HepG2 (cell line): ENCODE measurements around the gene SLC28A1. TPM values are rescaled to one million over a fixed set of nuclear protein-coding genes. Genes with fewer than 3 reads are reported as not detected.

ENCODE experiments used
- FUBP1 ChIP-seq: sonication (generic); formaldehyde crosslinking; IDR thresholded peaks from 2 replicates; pipeline ENCODE4 v1.5.1; 2020; ENCODE audit warnings: missing genetic modification reagents, mild to moderate bottlenecking, borderline replicate concordance
- PLRG1 ChIP-seq: fragments of 450-650 bp; conservative IDR thresholded peaks from 2 replicates; pipeline ENCODE4 v1.6.1; 2016
- THAP11 ChIP-seq: IDR thresholded peaks from 2 replicates; pipeline ENCODE4 v1.6.1; 2016; ENCODE audit warnings: missing biosample characterization, missing genetic modification reagents
- ZBTB42 ChIP-seq: sonication (generic); formaldehyde crosslinking; IDR thresholded peaks from 2 replicates; pipeline ENCODE4 v1.5.0; 2020; ENCODE audit warnings: mild to moderate bottlenecking, missing genetic modification reagents
- ZMYM4 ChIP-seq: sonication (generic); formaldehyde crosslinking; IDR thresholded peaks from 2 replicates; pipeline ENCODE4 v1.8.1; 2023; ENCODE audit warnings: mild to moderate bottlenecking, missing genetic modification reagents
- ZNF75D ChIP-seq: sonication (generic); formaldehyde crosslinking; IDR thresholded peaks from 2 replicates; pipeline ENCODE4 v1.8.1; 2023; ENCODE audit warnings: missing genetic modification reagents, mild to moderate bottlenecking, borderline replicate concordance
- ZSCAN20 ChIP-seq: sonication (generic); formaldehyde crosslinking; IDR thresholded peaks from 2 replicates; pipeline ENCODE4 v1.4.0; 2020; ENCODE audit warnings: missing genetic modification reagents, mild to moderate bottlenecking, borderline replicate concordance
- ZSCAN29 ChIP-seq: sonication (generic); formaldehyde crosslinking; conservative IDR thresholded peaks from 2 replicates; pipeline ENCODE4 v1.4.0; 2020; ENCODE audit warnings: mild to moderate bottlenecking, missing genetic modification reagents
- polyA plus RNA-seq, 8 experiments: library from polyadenylated mRNA; depleted of rRNA in 3 of 8; stranded (reverse) in 7 of 8; unstranded in 1 of 8; fragments of >200 nt; fragmentation: Illumina TruSeq in 4 of 8; extraction: Trizol in 4 of 8; gene quantifications; 2 replicates each; pipeline versions ENCODE4 v1.2.1 to v1.2.3, GENCODE V29; 2011 to 2016; ENCODE audit warnings: low read depth in 4 of 8, missing spikeins in 1 of 8, mixed read lengths in 1 of 8; ENCODE audit not compliant: insufficient read depth in 1 of 8
- total RNA-seq, 5 experiments: library from RNA; depleted of rRNA; stranded (reverse); fragments of >200 nt; fragmentation: Illumina TruSeq; extraction: Trizol; gene quantifications; 2 replicates each; pipeline ENCODE4 v1.2.3, GENCODE V29; 2016; ENCODE audit warnings: low read depth in 1 of 5
- TF ChIP-seq, protein P1 (sequence below): sonication (generic); formaldehyde crosslinking; IDR thresholded peaks from 2 replicates; pipeline ENCODE4 v1.8.1; 2023; ENCODE audit warnings: missing genetic modification reagents, mild to moderate bottlenecking, borderline replicate concordance
- TF ChIP-seq, protein P2 (sequence below): sonication (generic); formaldehyde crosslinking; IDR thresholded peaks from 2 replicates; pipeline ENCODE4 v1.8.1; 2023; ENCODE audit warnings: mild to moderate bottlenecking, missing genetic modification reagents
- TF ChIP-seq, protein P3 (sequence below): sonication (generic); formaldehyde crosslinking; IDR thresholded peaks from 2 replicates; pipeline ENCODE4 v1.4.0; 2020; ENCODE audit warnings: missing genetic modification reagents

Gene SLC28A1
- total and polyA plus RNA-seq, 2 of the 13 experiments (the other 11 are each of a cell fraction or from before 2014, with no cell fraction given): 0.31 to 5.8 TPM

GRCh38 chr15:84914909-84915605 is 30.6 kb downstream of the SLC28A1 start (continued):
- TF ChIP-seq ZSCAN20 (CRISPR knock-in tag) (no peak), ZNF75D (CRISPR knock-in tag) (no peak), THAP11 (CRISPR knock-in tag) (no peak), PLRG1 (no peak), ZSCAN29 (CRISPR knock-in tag) (peak; percentile 62; the same call in 1 of the 2 replicates), ZBTB42 (no peak), ZMYM4 (CRISPR knock-in tag) (peak; percentile 22; the same call in 1 of the 2 replicates), FUBP1 (CRISPR knock-in tag) (no peak)
- TF ChIP-seq, protein P1, sequence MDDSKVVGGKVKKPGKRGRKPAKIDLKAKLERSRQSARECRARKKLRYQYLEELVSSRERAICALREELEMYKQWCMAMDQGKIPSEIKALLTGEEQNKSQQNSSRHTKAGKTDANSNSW (CRISPR knock-in tag): no peak
- TF ChIP-seq, protein P2, sequence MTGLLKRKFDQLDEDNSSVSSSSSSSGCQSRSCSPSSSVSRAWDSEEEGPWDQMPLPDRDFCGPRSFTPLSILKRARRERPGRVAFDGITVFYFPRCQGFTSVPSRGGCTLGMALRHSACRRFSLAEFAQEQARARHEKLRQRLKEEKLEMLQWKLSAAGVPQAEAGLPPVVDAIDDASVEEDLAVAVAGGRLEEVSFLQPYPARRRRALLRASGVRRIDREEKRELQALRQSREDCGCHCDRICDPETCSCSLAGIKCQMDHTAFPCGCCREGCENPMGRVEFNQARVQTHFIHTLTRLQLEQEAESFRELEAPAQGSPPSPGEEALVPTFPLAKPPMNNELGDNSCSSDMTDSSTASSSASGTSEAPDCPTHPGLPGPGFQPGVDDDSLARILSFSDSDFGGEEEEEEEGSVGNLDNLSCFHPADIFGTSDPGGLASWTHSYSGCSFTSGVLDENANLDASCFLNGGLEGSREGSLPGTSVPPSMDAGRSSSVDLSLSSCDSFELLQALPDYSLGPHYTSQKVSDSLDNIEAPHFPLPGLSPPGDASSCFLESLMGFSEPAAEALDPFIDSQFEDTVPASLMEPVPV (CRISPR knock-in tag): no peak
- TF ChIP-seq, protein P3, sequence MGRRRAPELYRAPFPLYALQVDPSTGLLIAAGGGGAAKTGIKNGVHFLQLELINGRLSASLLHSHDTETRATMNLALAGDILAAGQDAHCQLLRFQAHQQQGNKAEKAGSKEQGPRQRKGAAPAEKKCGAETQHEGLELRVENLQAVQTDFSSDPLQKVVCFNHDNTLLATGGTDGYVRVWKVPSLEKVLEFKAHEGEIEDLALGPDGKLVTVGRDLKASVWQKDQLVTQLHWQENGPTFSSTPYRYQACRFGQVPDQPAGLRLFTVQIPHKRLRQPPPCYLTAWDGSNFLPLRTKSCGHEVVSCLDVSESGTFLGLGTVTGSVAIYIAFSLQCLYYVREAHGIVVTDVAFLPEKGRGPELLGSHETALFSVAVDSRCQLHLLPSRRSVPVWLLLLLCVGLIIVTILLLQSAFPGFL (CRISPR knock-in tag): no peak
